Upper lobe of left lung (tissue), 4 donors: ENCODE data around the gene NHS.

Source experiments
- EP300 ChIP-seq, 4 donors: sonication (generic); formaldehyde crosslinking; IDR thresholded peaks; one replicate each; pipeline ENCODE4 v1.5.1; 2017; ENCODE audit warnings: antibody characterized with exemption in 4 of 4, control low read depth in 2 of 4
- POLR2A ChIP-seq, 4 donors: fragments of 450-650 bp; IDR thresholded peaks; one replicate each; pipeline ENCODE4 v1.5.1; 2016 to 2017; ENCODE audit warnings: antibody characterized with exemption in 4 of 4, mild to moderate bottlenecking in 2 of 4
- POLR2AphosphoS5 ChIP-seq, 2 donors: sonication (generic); formaldehyde crosslinking; IDR thresholded peaks; one replicate each; pipeline ENCODE4 v1.5.1; 2017; ENCODE audit warnings: antibody characterized with exemption in 2 of 2
- TF ChIP-seq, protein P1 (sequence below), 6 experiments: fragments of 450-650 bp in 4 of 6; fragments of 200-600 bp in 2 of 6; sonication (generic) in 2 of 6; IDR thresholded peaks; one replicate each; pipeline ENCODE4 v1.5.1; 2016 to 2019; ENCODE audit warnings: antibody characterized with exemption in 6 of 6

GRCh38 chrX:17689971-17690409, 315.0 kb downstream of the NHS start:
- TF ChIP-seq POLR2A (IDR thresholded peaks at IDR 0.05) = no peak
- TF ChIP-seq, protein P1, sequence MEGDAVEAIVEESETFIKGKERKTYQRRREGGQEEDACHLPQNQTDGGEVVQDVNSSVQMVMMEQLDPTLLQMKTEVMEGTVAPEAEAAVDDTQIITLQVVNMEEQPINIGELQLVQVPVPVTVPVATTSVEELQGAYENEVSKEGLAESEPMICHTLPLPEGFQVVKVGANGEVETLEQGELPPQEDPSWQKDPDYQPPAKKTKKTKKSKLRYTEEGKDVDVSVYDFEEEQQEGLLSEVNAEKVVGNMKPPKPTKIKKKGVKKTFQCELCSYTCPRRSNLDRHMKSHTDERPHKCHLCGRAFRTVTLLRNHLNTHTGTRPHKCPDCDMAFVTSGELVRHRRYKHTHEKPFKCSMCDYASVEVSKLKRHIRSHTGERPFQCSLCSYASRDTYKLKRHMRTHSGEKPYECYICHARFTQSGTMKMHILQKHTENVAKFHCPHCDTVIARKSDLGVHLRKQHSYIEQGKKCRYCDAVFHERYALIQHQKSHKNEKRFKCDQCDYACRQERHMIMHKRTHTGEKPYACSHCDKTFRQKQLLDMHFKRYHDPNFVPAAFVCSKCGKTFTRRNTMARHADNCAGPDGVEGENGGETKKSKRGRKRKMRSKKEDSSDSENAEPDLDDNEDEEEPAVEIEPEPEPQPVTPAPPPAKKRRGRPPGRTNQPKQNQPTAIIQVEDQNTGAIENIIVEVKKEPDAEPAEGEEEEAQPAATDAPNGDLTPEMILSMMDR (IDR thresholded peaks at IDR 0.05) = peak; percentile 39 to 64 (median 53)
- TF ChIP-seq EP300 (IDR thresholded peaks at IDR 0.05) = no peak
- TF ChIP-seq POLR2AphosphoS5 (IDR thresholded peaks at IDR 0.05) = no peak
